TTC549 (cell line): Measurements from ENCODE around the gene FZD1.

Experiments used
- FAIRE-seq: peaks from 2 replicates; lab custom pipeline; 2012; peaks lifted over from hg19 to GRCh38; lab: Jason Lieb, UNC

FZD1 gene

DNA sequence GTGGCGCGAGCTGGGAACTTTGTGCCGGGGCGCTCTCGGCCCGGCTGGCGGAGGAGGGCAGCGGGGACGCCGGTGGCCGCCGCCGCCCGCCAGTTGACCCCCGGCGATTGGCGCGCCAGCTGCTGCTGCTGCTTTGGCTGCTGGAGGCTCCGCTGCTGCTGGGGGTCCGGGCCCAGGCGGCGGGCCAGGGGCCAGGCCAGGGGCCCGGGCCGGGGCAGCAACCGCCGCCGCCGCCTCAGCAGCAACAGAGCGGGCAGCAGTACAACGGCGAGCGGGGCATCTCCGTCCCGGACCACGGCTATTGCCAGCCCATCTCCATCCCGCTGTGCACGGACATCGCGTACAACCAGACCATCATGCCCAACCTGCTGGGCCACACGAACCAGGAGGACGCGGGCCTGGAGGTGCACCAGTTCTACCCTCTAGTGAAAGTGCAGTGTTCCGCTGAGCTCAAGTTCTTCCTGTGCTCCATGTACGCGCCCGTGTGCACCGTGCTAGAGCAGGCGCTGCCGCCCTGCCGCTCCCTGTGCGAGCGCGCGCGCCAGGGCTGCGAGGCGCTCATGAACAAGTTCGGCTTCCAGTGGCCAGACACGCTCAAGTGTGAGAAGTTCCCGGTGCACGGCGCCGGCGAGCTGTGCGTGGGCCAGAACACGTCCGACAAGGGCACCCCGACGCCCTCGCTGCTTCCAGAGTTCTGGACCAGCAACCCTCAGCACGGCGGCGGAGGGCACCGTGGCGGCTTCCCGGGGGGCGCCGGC, 870 bp downstream of the FZD1 start:
- FAIRE-seq, result no peak

GRCh38 chr7:91265693-91266066, 1.4 kb downstream of the FZD1 start:
- no peak for FAIRE-seq

DNA sequence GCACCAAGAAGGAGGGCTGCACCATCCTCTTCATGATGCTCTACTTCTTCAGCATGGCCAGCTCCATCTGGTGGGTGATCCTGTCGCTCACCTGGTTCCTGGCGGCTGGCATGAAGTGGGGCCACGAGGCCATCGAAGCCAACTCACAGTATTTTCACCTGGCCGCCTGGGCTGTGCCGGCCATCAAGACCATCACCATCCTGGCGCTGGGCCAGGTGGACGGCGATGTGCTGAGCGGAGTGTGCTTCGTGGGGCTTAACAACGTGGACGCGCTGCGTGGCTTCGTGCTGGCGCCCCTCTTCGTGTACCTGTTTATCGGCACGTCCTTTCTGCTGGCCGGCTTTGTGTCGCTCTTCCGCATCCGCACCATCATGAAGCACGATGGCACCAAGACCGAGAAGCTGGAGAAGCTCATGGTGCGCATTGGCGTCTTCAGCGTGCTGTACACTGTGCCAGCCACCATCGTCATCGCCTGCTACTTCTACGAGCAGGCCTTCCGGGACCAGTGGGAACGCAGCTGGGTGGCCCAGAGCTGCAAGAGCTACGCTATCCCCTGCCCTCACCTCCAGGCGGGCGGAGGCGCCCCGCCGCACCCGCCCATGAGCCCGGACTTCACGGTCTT, 1.9 kb downstream of the FZD1 start:
- FAIRE-seq, result no peak

DNA sequence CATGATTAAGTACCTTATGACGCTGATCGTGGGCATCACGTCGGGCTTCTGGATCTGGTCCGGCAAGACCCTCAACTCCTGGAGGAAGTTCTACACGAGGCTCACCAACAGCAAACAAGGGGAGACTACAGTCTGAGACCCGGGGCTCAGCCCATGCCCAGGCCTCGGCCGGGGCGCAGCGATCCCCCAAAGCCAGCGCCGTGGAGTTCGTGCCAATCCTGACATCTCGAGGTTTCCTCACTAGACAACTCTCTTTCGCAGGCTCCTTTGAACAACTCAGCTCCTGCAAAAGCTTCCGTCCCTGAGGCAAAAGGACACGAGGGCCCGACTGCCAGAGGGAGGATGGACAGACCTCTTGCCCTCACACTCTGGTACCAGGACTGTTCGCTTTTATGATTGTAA, 2.5 kb downstream of the FZD1 start:
- FAIRE-seq, result no peak

DNA sequence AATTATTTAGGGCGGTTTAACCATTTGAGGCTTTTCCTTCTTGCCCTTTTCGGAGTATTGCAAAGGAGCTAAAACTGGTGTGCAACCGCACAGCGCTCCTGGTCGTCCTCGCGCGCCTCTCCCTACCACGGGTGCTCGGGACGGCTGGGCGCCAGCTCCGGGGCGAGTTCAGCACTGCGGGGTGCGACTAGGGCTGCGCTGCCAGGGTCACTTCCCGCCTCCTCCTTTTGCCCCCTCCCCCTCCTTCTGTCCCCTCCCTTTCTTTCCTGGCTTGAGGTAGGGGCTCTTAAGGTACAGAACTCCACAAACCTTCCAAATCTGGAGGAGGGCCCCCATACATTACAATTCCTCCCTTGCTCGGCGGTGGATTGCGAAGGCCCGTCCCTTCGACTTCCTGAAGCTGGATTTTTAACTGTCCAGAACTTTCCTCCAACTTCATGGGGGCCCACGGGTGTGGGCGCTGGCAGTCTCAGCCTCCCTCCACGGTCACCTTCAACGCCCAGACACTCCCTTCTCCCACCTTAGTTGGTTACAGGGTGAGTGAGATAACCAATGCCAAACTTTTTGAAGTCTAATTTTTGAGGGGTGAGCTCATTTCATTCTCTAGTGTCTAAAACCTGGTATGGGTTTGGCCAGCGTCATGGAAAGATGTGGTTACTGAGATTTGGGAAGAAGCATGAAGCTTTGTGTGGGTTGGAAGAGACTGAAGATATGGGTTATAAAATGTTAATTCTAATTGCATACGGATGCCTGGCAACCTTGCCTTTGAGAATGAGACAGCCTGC, 3.1 kb downstream of the FZD1 start:
- FAIRE-seq, result no peak

GRCh38 chr7:91270372-91270771, 6.1 kb downstream of the FZD1 start:
- FAIRE-seq, result no peak

DNA sequence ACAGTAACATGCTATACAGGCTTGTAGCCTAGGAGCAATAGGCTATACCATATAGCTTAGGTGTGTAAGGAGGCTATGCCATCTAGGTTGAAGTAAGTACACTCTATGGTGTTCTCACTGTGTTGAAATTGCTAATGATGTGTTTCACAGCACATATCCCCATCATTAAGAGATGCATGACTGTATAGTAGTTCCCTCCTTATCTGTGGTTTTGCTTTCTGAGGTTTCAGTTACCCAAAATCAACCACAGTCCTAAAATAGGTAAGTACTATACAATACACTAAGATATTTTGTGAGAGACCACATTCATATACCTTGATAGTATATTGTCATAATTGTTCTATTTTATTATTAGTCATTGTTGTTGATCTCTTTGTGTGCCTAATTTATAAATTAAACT, 12.7 kb downstream of the FZD1 start:
- FAIRE-seq, result no peak

- no peak for FAIRE-seq
Measured at GRCh38 chr7:91280185-91280584, 16.0 kb downstream of the FZD1 start.

- no peak for FAIRE-seq
Measured at GRCh38 chr7:91280604-91281003, 16.4 kb downstream of the FZD1 start.

- no peak for FAIRE-seq
Measured at GRCh38 chr7:91285696-91286355, 21.6 kb downstream of the FZD1 start.

GRCh38 chr7:91286432-91286831, 22.2 kb downstream of the FZD1 start:
- FAIRE-seq, result no peak

DNA sequence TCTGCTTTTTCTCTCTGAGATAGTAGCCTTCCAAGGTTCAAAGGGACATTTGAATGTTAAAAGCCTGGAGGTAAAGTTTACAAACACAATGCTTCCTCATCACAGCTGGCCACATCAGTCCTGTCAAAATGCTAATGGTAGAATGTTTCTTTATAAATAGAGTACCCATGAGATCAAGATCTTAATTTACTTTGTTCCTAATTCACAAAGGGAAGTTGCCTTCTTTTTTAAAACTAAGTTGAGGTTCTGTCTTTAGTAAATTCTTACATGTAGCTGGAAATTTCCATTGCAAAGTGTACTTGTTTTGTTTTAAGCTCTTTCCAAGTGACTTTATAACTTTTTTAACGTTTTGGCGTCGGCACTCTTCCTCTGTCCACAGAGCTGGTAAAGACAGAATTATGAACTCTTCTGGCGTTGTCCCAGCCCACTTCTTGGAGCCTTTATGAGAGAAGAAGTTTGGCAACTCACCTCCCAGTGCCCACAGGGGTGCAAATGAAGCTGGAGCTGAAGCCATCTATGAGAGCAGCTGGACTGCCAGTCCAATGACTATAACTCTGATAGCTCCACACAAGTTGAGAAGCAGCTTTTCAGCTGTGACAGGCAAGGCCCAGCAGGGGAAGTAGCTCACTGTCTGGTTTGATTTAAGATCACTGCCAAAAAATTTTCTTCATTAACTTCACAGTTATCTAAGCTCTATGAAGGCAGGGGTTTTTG, 23.3 kb downstream of the FZD1 start:
- no peak for FAIRE-seq

GRCh38 chr7:91288208-91288824, 24.1 kb downstream of the FZD1 start:
- no peak for FAIRE-seq

GRCh38 chr7:91289633-91290254, 25.5 kb downstream of the FZD1 start:
- no peak for FAIRE-seq

GRCh38 chr7:91291302-91291701, 27.1 kb downstream of the FZD1 start:
- no peak for FAIRE-seq

- no peak for FAIRE-seq
Measured at GRCh38 chr7:91291902-91292301, 27.7 kb downstream of the FZD1 start.

DNA sequence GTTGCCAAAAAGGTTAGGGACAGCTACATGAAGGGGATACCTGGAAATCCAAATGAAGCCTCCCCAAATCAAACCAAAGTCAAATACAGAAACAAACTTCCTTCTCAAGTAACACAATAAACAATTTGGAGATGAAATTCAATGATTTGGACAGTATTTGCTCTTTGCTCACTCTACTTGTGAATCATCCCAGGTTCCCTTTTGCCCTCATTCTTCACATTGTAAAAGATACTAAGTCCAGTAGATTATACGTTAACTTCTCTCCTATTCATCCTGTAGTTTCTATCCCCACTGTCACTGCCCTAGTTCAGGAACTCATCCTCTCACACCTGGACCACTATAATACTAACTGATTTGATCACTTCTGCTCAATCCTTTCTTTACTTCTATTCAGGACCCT, 28.3 kb downstream of the FZD1 start:
- FAIRE-seq, result no peak

- no peak for FAIRE-seq
Measured at GRCh38 chr7:91293136-91293535, 28.9 kb downstream of the FZD1 start.

DNA sequence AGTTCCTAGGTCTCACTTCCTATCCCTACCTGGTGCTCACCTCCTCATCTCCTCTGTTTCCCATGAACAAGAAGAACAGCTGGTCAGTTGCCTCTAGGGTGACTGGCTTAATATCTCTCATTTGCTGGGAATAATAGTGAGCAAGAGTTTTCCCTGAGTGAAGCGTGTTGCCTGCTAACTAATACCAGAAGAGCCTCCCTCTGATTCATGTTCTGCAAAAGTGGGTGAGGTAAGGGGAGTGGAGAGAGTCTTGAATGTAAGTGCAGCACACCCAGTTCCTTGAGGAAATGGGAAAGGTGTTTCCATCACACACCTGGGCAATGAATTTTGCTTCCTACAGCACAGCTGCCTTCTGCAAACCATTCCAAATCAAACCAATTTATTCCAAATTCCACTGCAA, 29.6 kb downstream of the FZD1 start:
- no peak for FAIRE-seq

GRCh38 chr7:91294639-91295220, 30.5 kb downstream of the FZD1 start:
- no peak for FAIRE-seq

- FAIRE-seq, result no peak
Measured at GRCh38 chr7:91295576-91295975, 31.3 kb downstream of the FZD1 start.
